Hepatocyte (in vitro differentiated cells): ENCODE measurements around the gene DACT2.

Experiments
- CTCF ChIP-seq: fragments of 200-600 bp; sonication (generic); IDR thresholded peaks from 2 replicates; pipeline ENCODE4 v1.5.1; 2016; ENCODE audit warnings: antibody characterized with exemption, mild to moderate bottlenecking; ENCODE audit not compliant: poor library complexity
- EZH2 ChIP-seq: fragments of 200-600 bp; sonication (generic); IDR thresholded peaks from 2 replicates; pipeline ENCODE4 v1.6.1; 2016; ENCODE audit warnings: antibody characterized with exemption, mild to moderate bottlenecking, borderline replicate concordance
- EZH2phosphoT487 ChIP-seq: fragments of 200-600 bp; sonication (generic); IDR thresholded peaks from one replicate; pipeline ENCODE4 v1.6.1; 2018; ENCODE audit warnings: antibody characterized with exemption, mild to moderate bottlenecking, low read depth, moderate library complexity; ENCODE audit not compliant: unreplicated experiment, severe bottlenecking

GRCh38 chr6:168256940-168257339 lies 62.6 kb downstream of the DACT2 start:
- TF ChIP-seq CTCF (no peak), EZH2 (no peak), EZH2phosphoT487 (no peak)
